Mesodermal cell (in vitro differentiated cells): ENCODE results near the gene TUBA3D.
"Not testable (repeated sequence)": the region's sequence is repeated elsewhere in the genome, so short reads cannot be mapped to it uniquely, and the experiment has no call there.

Experiments used
- H3K27ac ChIP-seq: 2 replicates; pipeline ENCODE4 v1.7.0; 2013; ENCODE audit warnings: mild to moderate bottlenecking, low read depth, low read length, moderate library complexity; ENCODE audit not compliant: severe bottlenecking
- H3K36me3 ChIP-seq: 2 replicates; pipeline ENCODE4 v1.7.1; 2013; ENCODE audit warnings: mild to moderate bottlenecking, low read length, moderate library complexity; ENCODE audit not compliant: control insufficient read depth, insufficient read depth
- H3K4me1 ChIP-seq: one replicate; pipeline ENCODE4 v1.7.1; 2013; ENCODE audit warnings: mild to moderate bottlenecking, low read length; ENCODE audit not compliant: insufficient read depth, control insufficient read depth, poor library complexity, severe bottlenecking
- H3K4me3 ChIP-seq: 2 replicates; pipeline ENCODE4 v1.7.0; 2013; ENCODE audit warnings: low read length, control low read depth, mild to moderate bottlenecking; ENCODE audit not compliant: insufficient read depth, poor library complexity, severe bottlenecking; ENCODE audit errors: extremely low read depth
- H3K9me3 ChIP-seq: 2 replicates; pipeline ENCODE4 v1.7.1; 2013; ENCODE audit warnings: mild to moderate bottlenecking, low read length, moderate library complexity; ENCODE audit not compliant: control insufficient read depth
- WGBS, 2 experiments: methylation state at CpG; one replicate each; pipeline ENCODE4 v1.1.5; 2013; ENCODE audit warnings: missing lambda C conversion rate in 2 of 2; ENCODE audit not compliant: insufficient coverage in 2 of 2; 5-methylcytosine and 5-hydroxymethylcytosine counted together

TUBA3D gene

DNA sequence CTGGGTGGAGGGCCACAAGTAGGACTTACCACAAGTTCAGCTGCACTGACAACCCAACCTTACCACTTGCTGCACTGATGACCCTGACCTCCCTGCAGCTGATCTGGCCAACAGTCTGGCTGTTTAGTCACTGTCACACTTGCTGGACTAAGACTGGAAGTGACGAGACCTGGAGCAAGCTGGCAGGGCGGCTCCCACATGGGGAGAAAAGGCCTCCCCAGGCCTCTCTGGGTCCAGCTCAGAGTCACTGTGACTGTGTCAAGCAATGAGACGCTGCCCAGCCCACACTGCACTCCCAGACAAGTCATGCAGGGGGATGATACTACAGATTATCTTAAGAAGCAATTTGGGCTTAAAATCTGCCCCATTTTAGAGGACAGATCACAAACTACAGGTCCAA lies 5.0 kb upstream of the TUBA3D start:
- not testable (repeated sequence) for H3K4me3 ChIP-seq, H3K4me1 ChIP-seq, H3K36me3 ChIP-seq, H3K27ac ChIP-seq, H3K9me3 ChIP-seq
- no CpG with 5 or more reads among the region's 3 CpGs for WGBS, 2 experiments

DNA sequence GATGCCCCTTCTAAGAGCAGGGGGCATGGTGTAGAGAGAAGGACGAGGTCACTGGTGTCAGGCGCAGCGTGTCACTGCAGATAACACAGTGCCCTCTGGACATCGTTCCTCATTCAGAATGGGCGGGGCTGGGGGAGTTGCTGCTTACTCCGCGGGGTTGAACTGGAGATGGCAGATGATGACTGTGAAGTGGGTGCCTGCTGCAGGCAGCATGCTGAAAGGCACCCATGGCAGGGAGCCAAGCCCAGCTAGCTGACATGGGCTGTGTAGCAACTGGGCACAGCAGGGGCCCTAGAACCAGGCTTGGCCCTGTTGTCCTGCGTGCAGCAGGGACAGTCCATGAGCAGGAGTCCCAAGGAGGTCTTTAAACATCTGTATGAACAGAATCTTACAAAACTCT lies 4.3 kb upstream of the TUBA3D start:
- not testable (repeated sequence) for H3K9me3 ChIP-seq, H3K4me1 ChIP-seq, H3K36me3 ChIP-seq, H3K4me3 ChIP-seq, H3K27ac ChIP-seq
- 67 to 100% methylated on average over 1 of the region's 8 CpGs for WGBS, 2 experiments

GRCh38 chr2:131473266-131473665 lies 2.7 kb upstream of the TUBA3D start:
- H3K4me3 ChIP-seq, H3K36me3 ChIP-seq, H3K9me3 ChIP-seq, H3K27ac ChIP-seq, H3K4me1 ChIP-seq: not testable (repeated sequence)
- WGBS, 2 experiments, result no CpG with 5 or more reads among the region's 2 CpGs

- H3K27ac ChIP-seq, H3K9me3 ChIP-seq, H3K4me1 ChIP-seq, H3K36me3 ChIP-seq, H3K4me3 ChIP-seq: not testable (repeated sequence)
- WGBS, 2 experiments, result 96 to 97% methylated on average over 15 to 23 of the region's 25 CpGs
Observed at GRCh38 chr2:131476363-131476762, 444 bp downstream of the TUBA3D start.

DNA sequence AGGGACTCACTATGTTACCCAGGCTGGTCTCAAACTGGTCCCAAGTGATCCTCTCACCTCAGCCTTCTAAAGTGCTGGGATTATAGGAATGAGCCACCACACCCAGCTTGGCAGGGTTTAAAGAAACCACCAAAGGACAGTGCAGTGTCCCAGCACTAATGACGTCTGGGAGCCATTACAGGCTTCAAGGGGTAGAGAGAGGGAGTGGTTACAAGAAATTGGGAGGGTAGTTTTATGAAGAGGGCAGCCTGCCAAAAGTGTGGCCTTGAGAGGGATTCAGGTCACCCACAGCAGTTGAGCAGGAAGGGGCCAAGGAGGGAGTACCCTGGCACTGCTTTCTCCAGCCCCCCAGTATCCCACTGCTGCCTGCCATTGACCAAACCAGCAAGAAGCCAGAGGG lies 1.3 kb downstream of the TUBA3D start:
- WGBS, 2 experiments, result 100% methylated on average over 1 of the region's 1 CpG
- H3K4me1 ChIP-seq, result not testable (repeated sequence)

GRCh38 chr2:131478074-131478849 lies 2.3 kb downstream of the TUBA3D start:
- H3K36me3 ChIP-seq, H3K4me1 ChIP-seq, H3K4me3 ChIP-seq, H3K27ac ChIP-seq, H3K9me3 ChIP-seq: not testable (repeated sequence)
- WGBS, 2 experiments, result 95 to 100% methylated on average over 5 to 7 of the region's 18 CpGs

More for the DNA sequence above, 1.3 kb downstream of the TUBA3D start:
- not testable (repeated sequence) for H3K27ac ChIP-seq, H3K9me3 ChIP-seq, H3K36me3 ChIP-seq, H3K4me3 ChIP-seq

GRCh38 chr2:131478850-131479461 lies 3.0 kb downstream of the TUBA3D start:
- H3K27ac ChIP-seq, H3K4me1 ChIP-seq: not testable (repeated sequence)
- WGBS, 2 experiments, result 94 to 95% methylated on average over 3 to 4 of the region's 9 CpGs

DNA sequence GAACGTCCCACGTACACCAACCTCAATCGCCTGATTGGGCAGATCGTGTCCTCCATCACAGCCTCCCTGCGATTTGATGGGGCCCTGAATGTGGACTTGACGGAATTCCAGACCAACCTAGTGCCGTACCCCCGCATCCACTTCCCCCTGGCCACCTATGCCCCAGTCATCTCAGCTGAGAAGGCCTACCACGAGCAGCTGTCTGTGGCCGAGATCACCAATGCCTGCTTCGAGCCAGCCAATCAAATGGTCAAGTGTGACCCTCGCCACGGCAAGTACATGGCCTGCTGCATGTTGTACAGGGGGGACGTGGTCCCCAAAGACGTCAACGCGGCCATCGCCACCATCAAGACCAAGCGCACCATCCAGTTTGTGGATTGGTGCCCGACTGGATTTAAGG lies 4.4 kb downstream of the TUBA3D start:
- WGBS, 2 experiments, result 92 to 96% methylated on average over 6 of the region's 20 CpGs

More at GRCh38 chr2:131478850-131479461, 3.0 kb downstream of the TUBA3D start:
- H3K36me3 ChIP-seq, H3K4me3 ChIP-seq, H3K9me3 ChIP-seq: not testable (repeated sequence)

GRCh38 chr2:131482506-131483155 lies 6.7 kb downstream of the TUBA3D start:
- WGBS, 2 experiments, result 88 to 89% methylated on average over 13 of the region's 19 CpGs
- not testable (repeated sequence) for H3K27ac ChIP-seq, H3K9me3 ChIP-seq, H3K4me3 ChIP-seq, H3K4me1 ChIP-seq, H3K36me3 ChIP-seq

More for the DNA sequence above, 4.4 kb downstream of the TUBA3D start:
- H3K9me3 ChIP-seq, H3K36me3 ChIP-seq, H3K4me3 ChIP-seq, H3K27ac ChIP-seq, H3K4me1 ChIP-seq: not testable (repeated sequence)

GRCh38 chr2:131483981-131484820 lies 8.3 kb downstream of the TUBA3D start:
- not testable (repeated sequence) for H3K27ac ChIP-seq, H3K4me3 ChIP-seq, H3K4me1 ChIP-seq, H3K9me3 ChIP-seq
- 94 to 96% methylated on average over 17 to 20 of the region's 24 CpGs for WGBS, 2 experiments
- H3K36me3 ChIP-seq, result peaks cover 11% of the 10 kb centered on the region
